Measurements from ENCODE around the gene PPP1R1A. TPM values are rescaled to one million over a fixed set of nuclear protein-coding genes. Genes with fewer than 3 reads are reported as not detected.

PPP1R1A gene
- total RNA-seq, 4 donors from 2014 or later, result 1.3 to 11.5 (median 5.2) TPM

GRCh38 chr12:54592316-54592715 lies 3.9 kb upstream of the PPP1R1A start:
- 70% methylated on average over 2 of the region's 2 CpGs for WGBS, 2 donors
- intact Hi-C loops (cut with DNase I; ENCODE audit: low total_unique reads), result no loop called here
- H3K4me3 ChIP-seq (ENCODE audit: low read depth, poor library complexity, severe bottlenecking), result no peak overlapping the region
- no peak for TF ChIP-seq POLR2A (IDR thresholded peaks at IDR 0.05)
- TF ChIP-seq CTCF (IDR thresholded peaks at IDR 0.05), result no peak
- no peak for DNase-seq (ENCODE audit: low spot score in 2 of 2)

- H3K4me3 ChIP-seq (ENCODE audit: low read depth, poor library complexity, severe bottlenecking), result no peak overlapping the region
- intact Hi-C loops (cut with DNase I; ENCODE audit: low total_unique reads), result no loop called here
- no peak for DNase-seq (ENCODE audit: low spot score in 2 of 2)
- TF ChIP-seq POLR2A (IDR thresholded peaks at IDR 0.05) (no peak), CTCF (IDR thresholded peaks at IDR 0.05) (no peak)
- WGBS, 2 donors, result 48% methylated on average over 7 of the region's 7 CpGs
Measured at GRCh38 chr12:54590978-54591591, 2.6 kb upstream of the PPP1R1A start.

- H3K4me3 ChIP-seq (ENCODE audit: low read depth, poor library complexity, severe bottlenecking), result no peak overlapping the region
- 90 to 91% methylated on average over 5 of the region's 5 CpGs for WGBS, 2 donors
- TF ChIP-seq POLR2A (IDR thresholded peaks at IDR 0.05), result no peak
- no peak for TF ChIP-seq CTCF (IDR thresholded peaks at IDR 0.05)
- DNase-seq (ENCODE audit: low spot score in 2 of 2), result no peak
- intact Hi-C loops (cut with DNase I; ENCODE audit: low total_unique reads), result no loop called here
Measured at GRCh38 chr12:54589964-54590363, 1.5 kb upstream of the PPP1R1A start.

GRCh38 chr12:54588890-54589267 lies 420 bp upstream of the PPP1R1A start:
- no peak for DNase-seq (ENCODE audit: low spot score in 2 of 2)
- TF ChIP-seq POLR2A (IDR thresholded peaks at IDR 0.05) (no peak), CTCF (IDR thresholded peaks at IDR 0.05) (no peak)
- WGBS, 2 donors, result 26 to 28% methylated on average over 13 of the region's 13 CpGs
- intact Hi-C loops (cut with DNase I; ENCODE audit: low total_unique reads), result no loop called here
- no peak overlapping the region for H3K4me3 ChIP-seq (ENCODE audit: low read depth, poor library complexity, severe bottlenecking)

GRCh38 chr12:54587315-54587873 lies 1.1 kb downstream of the PPP1R1A start:
- H3K4me3 ChIP-seq (ENCODE audit: low read depth, poor library complexity, severe bottlenecking), result no peak overlapping the region
- TF ChIP-seq POLR2A (IDR thresholded peaks at IDR 0.05) (no peak), CTCF (IDR thresholded peaks at IDR 0.05) (no peak)
- DNase-seq (ENCODE audit: low spot score in 2 of 2), result no peak
- WGBS, 2 donors, result 63 to 68% methylated on average over 5 of the region's 5 CpGs
- intact Hi-C loops (cut with DNase I; ENCODE audit: low total_unique reads), result no loop called here

- 80 to 86% methylated on average over 2 of the region's 2 CpGs for WGBS, 2 donors
- no peak for DNase-seq (ENCODE audit: low spot score in 2 of 2)
Measured at GRCh38 chr12:54586620-54587019, 1.8 kb downstream of the PPP1R1A start.

More at GRCh38 chr12:54586620-54587019, 1.8 kb downstream of the PPP1R1A start:
- H3K4me3 ChIP-seq (ENCODE audit: low read depth, poor library complexity, severe bottlenecking), result no peak overlapping the region
- TF ChIP-seq CTCF (IDR thresholded peaks at IDR 0.05) (no peak), POLR2A (IDR thresholded peaks at IDR 0.05) (no peak)
- intact Hi-C loops (cut with DNase I; ENCODE audit: low total_unique reads), result no loop called here
